DOHH2 (cell line): Measurements from ENCODE around the gene ARID1A.
A peak's percentile ranks its signal among the peaks of the same experiment; 100 is the strongest.

Source experiments
- EZH2phosphoT487 ChIP-seq: fragments of 200-600 bp; sonication (generic); IDR thresholded peaks from 2 replicates; pipeline ENCODE4 v1.6.1; 2017; ENCODE audit warnings: borderline replicate concordance, mild to moderate bottlenecking, antibody characterized with exemption, low read length, moderate library complexity, mixed read lengths
- TF ChIP-seq, protein P1 (sequence below): fragments of 200-600 bp; sonication (generic); IDR thresholded peaks from one replicate; pipeline ENCODE4 v1.5.1; 2014; ENCODE audit warnings: antibody characterized with exemption, mild to moderate bottlenecking, low read depth, low read length; ENCODE audit not compliant: poor library complexity, severe bottlenecking

- TF ChIP-seq, protein P1, sequence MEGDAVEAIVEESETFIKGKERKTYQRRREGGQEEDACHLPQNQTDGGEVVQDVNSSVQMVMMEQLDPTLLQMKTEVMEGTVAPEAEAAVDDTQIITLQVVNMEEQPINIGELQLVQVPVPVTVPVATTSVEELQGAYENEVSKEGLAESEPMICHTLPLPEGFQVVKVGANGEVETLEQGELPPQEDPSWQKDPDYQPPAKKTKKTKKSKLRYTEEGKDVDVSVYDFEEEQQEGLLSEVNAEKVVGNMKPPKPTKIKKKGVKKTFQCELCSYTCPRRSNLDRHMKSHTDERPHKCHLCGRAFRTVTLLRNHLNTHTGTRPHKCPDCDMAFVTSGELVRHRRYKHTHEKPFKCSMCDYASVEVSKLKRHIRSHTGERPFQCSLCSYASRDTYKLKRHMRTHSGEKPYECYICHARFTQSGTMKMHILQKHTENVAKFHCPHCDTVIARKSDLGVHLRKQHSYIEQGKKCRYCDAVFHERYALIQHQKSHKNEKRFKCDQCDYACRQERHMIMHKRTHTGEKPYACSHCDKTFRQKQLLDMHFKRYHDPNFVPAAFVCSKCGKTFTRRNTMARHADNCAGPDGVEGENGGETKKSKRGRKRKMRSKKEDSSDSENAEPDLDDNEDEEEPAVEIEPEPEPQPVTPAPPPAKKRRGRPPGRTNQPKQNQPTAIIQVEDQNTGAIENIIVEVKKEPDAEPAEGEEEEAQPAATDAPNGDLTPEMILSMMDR: peak; percentile 70
- no peak for TF ChIP-seq EZH2phosphoT487
These were observed 125.0 kb downstream of the ARID1A start for GRCh38 chr1:26820784-26821269.
